ENCODE data around the gene MUC2.

Gene MUC2

DNA sequence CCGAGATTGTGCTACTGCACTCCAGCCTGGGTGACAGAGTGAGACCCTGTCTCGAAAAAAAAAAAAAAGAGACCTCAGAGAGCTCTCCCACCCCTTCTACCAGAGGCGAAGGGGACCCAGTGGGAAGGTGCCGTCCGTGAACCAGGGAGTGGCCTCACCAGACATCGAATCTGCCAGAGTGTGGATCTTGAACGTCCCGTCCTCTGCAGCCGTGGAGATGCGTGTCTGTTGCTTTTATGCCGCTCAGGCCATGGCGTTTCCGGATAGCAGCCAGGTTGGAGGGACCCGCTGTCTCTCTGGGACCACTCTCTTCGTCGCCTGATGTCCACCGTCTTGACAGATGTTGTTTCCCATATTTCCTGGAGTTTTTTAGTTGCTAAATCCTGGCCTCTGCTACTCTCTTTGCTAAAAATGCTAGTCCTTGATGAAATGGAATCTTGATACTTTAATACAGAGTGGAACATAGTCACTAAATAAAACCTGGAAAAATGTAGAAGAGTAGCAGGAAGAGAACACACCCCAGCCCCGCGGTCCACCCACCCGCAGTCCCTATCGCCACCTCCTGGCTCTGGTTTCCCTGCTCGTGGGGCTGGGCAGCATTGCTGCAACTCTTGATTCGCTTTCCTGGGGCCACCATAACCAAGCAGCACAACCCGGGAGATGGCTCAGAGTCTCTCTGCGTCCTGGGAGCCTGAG, 26.2 kb upstream of the MUC2 start:
- no peak overlapping the region for H3K4me3 ChIP-seq (ENCODE audit: low read length)
- peak; percentile 12 for TF ChIP-seq CTCF (conservative IDR thresholded peaks at IDR 0.05; ENCODE audit: low read depth, low read length)
- DNase-seq (ENCODE audit: low read depth), result no peak

DNA sequence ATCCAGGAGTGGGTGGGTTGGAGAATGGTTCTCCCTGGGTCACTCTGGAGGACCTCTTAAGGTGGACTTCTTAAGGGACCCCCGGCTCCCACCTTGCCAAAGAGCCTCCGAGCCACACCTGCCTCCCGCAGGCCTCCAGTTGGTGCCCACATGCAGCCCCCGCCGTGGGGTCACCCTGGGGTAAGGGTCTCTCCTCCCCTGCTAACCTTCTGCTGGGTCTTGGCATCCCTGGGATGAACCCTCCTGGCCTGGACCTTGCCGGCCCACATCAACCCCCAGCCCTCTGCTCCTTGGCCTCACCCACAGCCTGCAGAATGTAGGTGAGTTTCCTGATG, 25.6 kb upstream of the MUC2 start:
- no peak overlapping the region for H3K4me3 ChIP-seq (ENCODE audit: low read length)
- no peak for DNase-seq (ENCODE audit: low read depth)
- TF ChIP-seq CTCF (conservative IDR thresholded peaks at IDR 0.05; ENCODE audit: low read depth, low read length), result no peak

GRCh38 chr11:1049431-1049891, 25.2 kb upstream of the MUC2 start:
- no peak for TF ChIP-seq CTCF (conservative IDR thresholded peaks at IDR 0.05; ENCODE audit: low read depth, low read length)
- H3K4me3 ChIP-seq (ENCODE audit: low read length), result no peak overlapping the region

GRCh38 chr11:1049911-1050580, 24.6 kb upstream of the MUC2 start:
- no peak for TF ChIP-seq CTCF (conservative IDR thresholded peaks at IDR 0.05; ENCODE audit: low read depth, low read length)
- no peak for DNase-seq (ENCODE audit: low read depth)
- no peak overlapping the region for H3K4me3 ChIP-seq (ENCODE audit: low read length)

More at GRCh38 chr11:1049431-1049891, 25.2 kb upstream of the MUC2 start:
- DNase-seq (ENCODE audit: low read depth), result no peak

- no peak for DNase-seq (ENCODE audit: low read depth)
- TF ChIP-seq CTCF (conservative IDR thresholded peaks at IDR 0.05; ENCODE audit: low read depth, low read length), result peak; percentile 94
Measured at GRCh38 chr11:1050581-1051355, 23.9 kb upstream of the MUC2 start.

DNA sequence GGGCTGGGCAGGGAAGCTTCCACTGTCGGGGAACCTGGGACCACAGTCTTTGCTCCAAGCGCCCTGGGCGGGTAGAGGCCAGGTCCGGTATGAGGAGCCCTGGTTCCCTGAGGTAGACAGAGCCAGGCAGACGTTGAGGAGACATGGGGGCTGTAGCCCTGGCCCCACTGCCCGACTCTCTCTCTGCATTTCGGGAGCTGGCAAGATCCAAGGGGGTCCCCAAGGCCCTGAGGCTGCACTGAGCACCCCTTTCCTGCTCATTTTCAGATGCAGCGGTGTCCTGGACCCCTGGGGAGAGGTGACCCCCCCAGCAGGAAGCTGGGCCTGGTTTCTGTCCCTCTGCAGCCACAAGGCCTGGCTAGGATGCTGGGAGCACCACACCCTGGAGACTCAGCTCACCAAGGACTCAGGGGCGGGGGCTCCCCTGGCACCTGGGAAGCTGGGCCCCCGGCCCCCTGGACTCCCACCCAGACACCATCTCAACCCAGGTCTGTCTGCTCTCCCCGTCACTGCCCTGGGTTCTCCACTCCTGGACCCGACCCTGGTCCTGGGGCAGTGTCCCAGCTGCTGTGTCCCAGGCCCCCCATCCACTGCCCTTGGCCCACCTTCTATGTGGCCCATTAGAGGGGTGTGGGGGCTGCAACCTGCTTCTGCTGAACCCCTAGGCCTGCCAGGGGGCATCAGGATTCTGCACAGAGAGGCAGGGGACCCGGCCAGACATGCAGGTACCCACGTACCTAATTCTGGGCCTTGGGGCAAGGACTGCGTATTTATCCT, 23.1 kb upstream of the MUC2 start:
- no peak overlapping the region for H3K4me3 ChIP-seq (ENCODE audit: low read length)
- no peak for TF ChIP-seq CTCF (conservative IDR thresholded peaks at IDR 0.05; ENCODE audit: low read depth, low read length)
- no peak for DNase-seq (ENCODE audit: low read depth)

More at GRCh38 chr11:1050581-1051355, 23.9 kb upstream of the MUC2 start:
- H3K4me3 ChIP-seq (ENCODE audit: low read length), result no peak overlapping the region

Data from retinal pigment epithelial cell (primary cell).